ENCODE measurements around the gene TXNRD3.

Gene TXNRD3

DNA sequence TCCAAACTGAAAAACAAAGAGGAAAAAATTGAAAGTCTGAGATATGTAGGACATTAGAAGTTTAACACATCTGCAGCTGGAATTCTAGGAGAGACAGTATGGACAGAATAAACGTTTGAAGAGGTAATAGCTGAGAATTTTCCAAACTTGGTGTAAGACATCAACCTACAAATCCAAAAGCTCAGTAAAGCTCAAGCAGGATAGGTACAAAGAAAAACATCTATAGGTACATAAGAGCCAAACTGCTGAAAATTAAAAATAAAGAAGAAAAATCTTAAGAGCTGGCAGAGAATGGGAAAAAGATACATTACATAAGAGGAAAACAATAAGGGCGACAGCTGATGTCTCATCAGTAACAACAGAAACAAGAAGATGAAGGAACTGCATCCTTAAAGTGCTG, 73.4 kb downstream of the TXNRD3 start:
- no peak for DNase-seq

DNA sequence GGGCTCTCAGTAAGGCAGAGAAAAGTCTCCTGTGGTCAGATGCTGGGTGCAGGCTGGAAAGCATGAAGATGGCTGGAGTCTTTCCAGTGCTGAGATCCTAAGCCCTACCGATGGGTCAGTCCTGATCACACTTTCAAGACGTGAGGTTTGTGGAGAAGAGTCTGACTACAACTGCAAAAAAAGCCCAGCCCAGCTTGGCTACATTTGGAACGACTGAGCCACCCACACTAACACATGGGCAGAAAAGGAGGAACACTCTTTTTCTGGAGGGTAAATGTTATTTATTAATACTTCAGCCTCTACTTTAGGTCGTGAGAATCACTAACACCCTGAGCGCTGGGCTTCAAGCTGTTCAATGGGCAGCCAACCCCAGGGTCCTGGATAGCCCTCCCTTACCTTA, 74.2 kb downstream of the TXNRD3 start:
- no peak for DNase-seq

DNA sequence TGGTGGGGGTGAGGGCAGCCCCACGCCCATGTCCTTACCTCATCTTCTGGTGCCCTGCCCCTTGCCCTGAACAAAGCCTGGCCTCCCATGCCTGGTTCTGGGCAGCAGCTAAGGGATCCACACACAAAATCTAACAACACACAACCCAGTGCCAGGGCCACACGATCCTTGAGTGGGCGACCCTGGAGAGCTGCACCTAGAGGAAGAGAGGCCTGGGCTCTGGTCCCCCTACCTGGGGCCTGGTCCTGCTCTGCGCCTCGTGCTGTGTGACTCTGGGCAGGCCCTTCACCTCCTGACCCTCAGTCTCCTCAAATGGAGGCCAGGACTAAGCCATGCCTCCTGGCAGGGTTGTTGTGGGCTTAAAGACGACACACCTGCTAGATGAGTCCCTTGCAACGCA, 76.2 kb downstream of the TXNRD3 start:
- DNase-seq, result no peak

DNA sequence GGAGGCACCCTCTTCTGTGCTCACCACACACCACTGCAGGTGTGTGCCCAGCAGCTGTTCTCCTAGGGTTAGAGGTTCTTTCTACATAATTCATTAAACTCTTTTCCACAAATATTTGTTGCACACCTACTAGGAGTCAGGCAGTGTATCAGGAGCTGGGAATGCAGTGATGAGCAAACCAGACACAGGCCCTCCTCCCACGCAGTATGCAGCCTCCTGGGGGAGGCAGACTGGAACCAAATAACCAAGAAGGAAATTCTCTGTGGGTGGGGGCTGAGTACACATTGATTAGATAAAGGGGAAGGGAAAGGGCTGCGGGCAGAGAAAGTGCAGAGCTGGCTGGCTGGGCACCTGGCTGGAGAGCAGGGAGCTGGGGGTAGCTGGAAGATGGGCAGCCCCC, 77.7 kb downstream of the TXNRD3 start:
- no peak for DNase-seq

DNA sequence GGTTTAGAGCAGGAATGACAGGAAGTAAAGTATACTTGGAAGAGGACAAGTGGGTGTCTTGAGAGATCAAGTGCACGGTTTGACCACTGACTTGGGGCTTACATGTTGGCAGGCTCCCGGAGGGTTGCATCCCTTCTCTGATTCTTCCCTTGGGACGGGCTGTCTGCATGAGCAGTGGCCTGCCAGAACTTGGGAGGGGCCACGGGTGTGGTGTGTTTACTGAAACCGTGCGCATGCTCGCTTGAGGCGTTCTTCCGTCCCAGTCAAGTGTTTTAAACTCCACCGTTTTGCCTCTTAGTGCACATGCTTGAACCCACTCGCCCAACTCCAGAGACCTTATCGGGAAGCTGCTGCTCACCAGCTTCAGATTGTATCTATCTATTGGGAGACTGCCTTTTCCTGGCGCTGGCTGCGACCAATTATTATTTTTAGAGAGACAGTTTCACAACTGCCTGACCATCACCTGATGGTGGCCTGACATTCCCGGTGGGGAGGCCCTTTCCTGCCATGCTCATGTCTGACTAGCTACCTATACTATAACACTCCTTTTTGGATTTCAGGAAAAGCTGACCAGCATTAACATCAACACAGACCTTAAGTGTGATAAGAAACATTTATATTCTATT, 81.3 kb downstream of the TXNRD3 start:
- no peak for DNase-seq

DNA sequence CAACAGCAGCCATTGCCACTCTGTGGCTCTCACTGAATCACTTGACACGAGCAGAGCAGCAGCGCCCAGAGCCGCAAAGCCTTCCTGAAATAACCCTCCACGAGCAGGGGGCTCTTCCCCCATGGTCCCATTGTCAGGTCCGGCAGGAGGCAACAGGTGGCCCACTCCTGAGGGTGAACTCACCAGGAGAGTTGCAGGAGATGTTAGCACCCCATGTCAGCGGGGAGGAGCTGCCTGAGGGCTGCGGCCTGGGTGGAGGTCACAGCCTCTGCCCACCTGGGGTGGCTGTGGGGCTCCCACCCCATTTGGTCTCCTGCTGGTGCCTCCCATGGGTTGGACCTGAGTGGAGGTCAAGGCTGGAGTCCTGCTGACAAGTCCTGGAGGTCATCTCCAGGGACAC, 83.8 kb downstream of the TXNRD3 start:
- no peak for DNase-seq

DNA sequence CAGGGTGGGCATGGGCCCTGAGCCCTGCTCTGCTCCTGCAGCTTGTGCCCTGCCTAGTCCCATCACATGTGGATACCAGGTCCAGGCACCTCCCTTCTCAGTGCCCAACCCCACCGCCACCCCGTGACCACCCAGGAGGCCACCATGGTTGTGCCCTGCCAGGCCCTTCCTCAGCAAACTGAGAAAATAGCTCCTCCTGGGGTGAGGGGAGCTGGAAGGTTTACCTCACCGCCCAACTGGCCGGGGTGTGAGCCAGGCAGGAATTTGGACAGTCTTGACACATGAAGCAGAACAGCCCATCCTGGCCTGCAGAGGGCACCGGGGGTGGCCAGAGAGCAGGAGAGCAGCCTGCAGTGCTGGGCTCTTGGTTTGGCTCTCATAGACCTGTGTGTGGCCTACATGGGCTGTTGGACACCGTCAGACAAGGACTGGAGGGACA, 84.8 kb downstream of the TXNRD3 start:
- DNase-seq, result no peak

DNA sequence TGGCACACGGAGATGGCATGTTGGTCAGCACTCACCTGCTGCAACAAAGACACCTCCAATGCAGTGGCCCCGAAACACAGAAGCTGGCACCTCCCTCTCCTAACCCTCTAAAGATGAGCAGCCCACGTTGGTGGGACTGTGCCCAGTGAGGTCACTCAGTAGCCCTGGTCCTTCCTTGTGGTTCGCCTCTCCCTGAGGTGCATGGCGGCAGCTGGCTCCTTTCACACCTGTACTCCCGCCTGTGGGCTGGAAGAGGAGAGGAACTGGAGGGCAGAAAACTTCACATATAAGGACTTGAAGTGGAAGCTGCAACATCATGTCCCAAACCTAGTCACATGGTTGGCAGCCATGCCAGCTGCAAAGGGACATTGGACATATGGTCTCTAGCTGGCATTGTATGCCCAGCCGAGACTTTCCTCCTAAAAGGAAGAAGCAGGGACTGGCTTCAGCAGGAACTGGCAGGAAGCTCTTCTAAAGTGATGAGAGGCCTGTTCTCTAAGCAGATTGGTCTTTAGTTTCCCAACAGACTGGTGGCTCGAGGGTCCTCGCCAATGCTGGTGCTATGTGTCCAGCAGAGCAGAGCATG, 85.4 kb downstream of the TXNRD3 start:
- no peak for DNase-seq

DNA sequence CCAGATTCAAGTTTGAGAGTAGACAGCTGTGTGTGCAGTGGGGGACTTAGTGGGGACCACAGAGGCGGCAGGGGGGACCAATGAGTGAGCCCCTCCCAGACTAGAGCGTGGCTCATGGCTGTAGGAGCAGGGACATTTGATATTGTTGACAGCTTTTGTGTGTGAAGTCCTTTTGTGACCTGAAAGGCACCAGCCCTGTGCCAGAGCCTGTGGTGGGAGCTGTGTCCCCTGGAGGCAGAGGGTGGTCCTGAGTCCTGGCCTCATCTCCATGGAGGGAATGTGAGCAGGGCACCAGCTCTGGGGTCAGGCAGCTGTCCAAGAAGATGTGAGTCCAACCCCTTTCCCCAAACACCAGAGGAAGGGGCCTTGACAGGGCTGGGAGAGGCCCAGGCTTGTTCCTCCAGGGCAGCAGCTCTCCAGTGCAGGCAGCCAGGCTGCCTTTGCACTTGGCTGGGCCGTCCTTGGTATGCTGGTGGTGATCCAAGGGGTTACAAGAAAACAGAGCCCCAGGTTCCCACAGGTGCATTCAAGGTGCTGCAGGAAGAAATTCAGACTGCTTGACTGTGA, 86.1 kb downstream of the TXNRD3 start:
- DNase-seq, result no peak

DNA sequence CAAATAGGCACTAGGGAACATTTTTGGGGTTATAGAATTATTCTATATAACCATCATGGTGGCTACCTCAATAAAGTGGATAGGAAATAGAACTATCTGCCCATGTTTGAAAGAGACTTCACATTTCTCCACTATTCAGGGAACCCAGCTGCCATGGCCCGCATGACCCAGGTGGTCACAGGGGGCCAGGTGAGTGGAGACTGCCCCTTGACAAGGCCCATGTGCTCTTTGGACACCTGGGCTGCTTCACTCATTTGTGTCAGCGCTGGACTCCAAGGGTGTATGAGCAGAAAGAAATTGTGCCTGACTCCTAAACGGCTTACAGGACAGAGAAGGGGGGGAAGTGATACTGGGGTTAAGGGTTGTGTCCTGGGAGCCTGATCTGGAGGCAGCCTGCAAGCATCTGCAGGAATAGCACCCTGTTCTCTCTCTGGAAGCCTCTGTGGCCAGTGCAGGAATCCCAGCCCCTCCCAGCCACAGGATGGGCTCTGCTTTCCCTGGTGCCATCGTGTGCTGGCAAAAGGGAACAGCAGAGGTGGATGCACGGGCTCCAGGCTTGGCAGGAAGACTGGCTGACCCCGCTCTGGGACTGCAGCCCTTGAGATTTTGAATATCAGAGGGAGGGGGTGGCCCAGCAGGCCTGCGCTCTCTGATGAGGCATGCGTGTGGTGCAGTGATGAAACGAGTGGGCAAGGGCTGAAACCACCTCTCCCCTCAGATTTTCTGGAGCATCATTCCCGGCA, 87.1 kb downstream of the TXNRD3 start:
- DNase-seq, result no peak

DNA sequence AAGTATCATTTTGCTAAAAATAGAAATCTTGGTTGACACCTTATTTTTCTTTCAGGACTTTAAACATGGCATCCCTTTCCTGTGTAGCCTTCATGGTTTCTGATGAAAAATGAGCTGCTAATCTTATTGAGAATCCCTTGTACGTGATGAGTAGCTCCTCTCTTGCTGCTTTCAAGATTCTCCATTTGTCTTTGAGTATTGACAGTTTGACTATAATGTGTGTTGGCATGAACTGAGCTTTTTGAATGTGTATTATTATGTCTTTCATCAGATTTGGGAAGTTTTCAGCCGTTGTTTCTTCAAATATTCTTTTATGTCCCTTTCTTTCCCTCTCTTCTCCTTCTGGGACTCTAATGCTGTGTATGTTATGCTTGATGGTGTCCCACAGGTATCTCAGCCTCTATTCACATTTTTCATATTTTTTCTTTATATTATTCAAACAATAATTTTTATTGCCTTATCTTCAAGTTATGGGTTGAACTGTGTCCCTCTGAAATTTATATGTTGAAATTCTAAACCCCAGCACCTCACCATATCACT, 92.1 kb downstream of the TXNRD3 start:
- no peak for DNase-seq

DNA sequence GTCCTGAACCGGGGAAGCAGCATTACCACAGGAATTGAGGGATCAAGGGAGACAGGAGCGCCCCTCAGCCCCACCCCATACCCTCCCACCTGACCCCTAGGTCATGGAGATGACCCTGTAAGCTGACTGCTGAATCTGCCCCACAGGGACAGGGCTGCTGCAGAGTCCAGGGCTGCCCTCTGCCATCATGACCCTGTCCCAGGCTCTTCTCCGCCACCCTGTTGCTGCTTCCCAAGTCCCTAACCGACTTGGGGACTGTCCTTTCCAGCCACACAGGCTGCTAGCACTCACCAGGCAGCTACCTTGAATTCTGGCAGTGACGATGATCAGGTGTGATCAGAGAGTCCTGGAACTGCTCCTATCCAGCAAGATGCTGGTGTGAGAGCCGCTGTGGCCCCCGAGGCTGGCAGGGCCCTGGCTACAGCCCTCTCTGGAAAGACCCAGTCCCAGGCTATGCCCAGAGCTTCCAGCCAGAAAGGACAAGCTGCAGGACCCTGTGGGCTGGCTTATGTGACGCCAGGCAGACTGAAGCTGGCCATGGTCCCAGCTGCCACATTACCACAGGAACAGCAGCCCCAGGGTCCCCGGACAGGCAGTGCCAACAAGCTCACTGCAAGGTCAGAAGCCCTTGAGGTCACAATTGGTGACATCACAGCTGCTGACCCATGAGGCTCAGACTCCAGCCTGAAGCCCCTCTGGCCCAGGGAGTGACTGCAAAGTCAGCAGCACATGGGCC, 96.4 kb downstream of the TXNRD3 start, which contains the start of gene C3orf22:
Gene C3orf22 (minus strand): TSS at position 597 of the 736 bp plus-strand sequence. CDS start 5,542 bp downstream, outside the sequence.
- DNase-seq, result no peak

DNA sequence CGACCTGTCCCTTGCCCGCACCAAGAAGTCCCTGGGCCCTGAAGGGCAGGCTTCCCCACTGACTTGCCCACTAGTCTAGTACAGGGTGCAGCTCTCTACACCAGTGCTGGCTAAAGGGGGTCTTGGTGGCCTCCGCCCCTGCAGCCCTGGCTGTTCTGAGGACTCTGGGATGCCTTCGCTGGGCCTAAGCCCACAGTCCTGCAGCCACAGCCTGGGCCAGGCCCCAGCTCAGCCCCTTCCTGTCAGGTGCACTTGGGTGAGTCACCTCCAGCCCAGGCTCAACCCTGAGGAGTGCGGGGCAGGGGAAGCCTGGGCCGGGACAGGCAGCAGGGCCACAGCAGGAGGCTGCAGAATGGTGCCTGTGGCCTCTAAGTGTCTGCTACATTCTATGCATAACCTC, 97.2 kb downstream of the TXNRD3 start:
- DNase-seq, result no peak

DNA sequence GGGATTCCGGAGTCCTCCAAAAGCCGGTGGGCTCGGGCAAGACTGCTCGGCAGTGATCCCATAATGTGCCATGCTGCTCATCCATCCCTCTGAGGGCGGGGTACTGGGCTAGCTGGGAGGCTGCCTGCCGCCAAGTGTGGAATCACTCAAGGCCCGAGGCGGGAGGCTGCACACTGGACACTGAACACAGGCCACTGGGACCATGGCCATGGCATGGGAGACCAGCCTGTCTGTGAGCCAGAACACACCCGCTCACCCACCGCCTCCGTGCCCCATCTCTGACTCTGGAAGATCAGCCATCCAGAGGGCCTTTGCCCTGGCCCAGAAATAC, 97.5 kb downstream of the TXNRD3 start:
- no peak for DNase-seq

All from cortex of kidney (tissue), 1 donor.